Measurements from ENCODE around the gene RASAL2.

Gene RASAL2

DNA sequence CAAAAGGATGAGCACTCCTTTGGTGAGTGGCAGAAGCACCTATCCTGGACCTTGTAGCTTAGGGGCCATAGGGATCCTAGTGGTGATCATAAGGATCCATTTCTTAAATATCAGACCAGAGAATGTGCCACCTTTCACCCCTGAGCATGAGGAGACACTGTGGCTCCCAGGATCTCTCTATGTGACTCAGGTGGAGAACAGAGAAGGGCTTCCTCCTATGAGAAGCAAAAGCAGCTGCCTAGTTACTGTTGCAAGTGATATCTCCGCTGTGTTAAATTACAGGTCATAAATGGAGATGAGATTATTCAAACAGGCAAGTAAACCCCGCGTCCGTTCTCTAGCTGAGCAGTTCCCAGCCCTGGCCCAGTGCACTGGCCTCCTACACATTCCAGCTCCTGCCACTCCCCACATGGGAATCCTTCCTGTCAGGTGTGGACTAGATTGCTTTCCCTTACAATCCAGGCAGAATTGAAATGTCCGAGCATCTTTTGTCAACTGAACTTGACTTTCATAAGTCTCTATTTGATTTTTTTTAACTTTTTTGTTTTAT, 376.6 kb downstream of the RASAL2 start:
- DNase-seq = no peak

DNA sequence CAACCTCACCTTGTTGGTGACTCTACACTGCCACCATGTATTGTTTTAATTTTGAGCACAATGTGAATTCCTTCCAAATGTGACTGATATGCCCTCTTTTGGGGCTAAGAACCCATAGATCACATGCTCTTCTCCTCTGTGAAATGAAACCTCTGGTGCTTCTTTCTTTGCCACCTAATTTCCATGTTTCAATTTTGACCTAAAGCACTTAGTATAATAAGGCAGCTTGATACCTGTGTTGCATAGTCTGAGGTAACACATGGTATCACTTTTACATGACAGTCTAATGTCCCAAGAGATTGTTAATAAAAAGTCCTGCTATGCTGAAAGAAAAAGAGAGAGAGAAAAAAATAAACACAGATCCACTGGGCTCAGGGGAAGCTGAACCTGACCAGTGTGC, 378.6 kb downstream of the RASAL2 start:
- no peak for DNase-seq

DNA sequence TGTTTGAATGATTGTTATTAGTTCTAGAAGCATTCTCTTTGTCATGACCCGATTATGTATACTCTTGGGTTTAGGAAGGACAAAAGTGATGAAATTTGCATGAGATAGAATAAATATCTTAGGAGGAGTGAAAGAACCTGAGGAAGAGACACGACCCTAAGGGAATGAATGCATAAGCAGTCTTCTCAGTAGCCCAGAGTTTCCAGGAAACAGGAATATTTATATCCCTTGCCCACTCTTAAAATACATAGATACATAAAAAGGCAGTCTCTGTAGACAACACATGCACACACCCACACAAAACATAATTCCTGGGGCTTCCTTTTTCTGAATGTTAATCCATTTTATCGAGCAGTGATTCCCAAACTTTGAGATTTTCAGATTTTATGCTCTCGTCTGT, 383.5 kb downstream of the RASAL2 start:
- no peak for DNase-seq

DNA sequence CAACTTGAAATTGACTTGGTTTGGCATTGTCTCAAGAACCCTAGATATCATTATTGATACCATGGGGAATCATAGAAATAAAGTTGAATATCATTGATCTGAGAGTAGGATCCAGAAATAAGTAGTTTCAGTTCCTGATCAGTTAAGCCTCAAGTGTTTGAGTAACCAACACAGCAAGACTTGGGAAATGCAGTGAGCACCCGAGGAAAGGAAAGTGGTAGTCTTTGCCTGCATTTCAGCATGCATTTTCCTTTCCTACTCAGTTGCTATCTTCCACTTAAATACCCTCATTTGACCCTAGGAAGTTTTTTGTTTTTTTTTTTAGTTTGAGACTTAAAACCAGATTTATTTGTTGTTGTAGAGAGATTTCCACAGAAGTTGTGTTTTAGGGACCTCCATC, 383.9 kb downstream of the RASAL2 start:
- no peak for DNase-seq

DNA sequence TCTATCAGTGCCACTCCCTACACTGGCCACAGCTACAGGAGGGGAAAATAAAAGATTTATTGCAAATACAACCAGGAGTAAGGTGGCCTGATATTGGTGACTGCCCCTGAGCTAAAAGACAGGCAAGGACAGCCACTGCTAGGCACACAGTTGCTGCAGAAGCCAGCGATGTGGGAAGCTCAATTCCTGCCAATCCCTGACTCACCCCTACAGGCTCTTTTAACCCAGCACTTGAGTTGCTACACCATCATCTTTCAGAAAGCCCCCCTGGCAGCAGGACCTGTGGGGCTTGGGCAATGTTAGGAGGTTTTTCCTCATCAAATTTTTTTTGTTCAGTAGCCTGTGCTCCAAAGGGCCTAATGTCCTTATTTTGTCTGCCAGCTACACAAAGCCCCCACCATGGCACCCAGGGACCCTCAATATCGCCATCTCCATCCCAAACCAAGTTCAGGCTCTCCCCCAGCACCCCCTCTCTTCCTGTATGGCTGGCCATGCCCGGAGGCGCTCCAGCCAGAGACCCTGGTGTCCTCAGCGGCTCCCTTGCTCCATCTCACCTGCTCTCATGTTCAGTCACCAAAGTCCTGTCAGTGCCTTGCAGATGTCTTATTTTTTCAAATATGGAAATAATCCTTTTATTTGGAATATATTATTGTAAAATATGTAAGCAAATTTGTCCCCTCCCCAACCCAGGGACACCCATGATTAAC, 389.5 kb downstream of the RASAL2 start:
- no peak for DNase-seq

DNA sequence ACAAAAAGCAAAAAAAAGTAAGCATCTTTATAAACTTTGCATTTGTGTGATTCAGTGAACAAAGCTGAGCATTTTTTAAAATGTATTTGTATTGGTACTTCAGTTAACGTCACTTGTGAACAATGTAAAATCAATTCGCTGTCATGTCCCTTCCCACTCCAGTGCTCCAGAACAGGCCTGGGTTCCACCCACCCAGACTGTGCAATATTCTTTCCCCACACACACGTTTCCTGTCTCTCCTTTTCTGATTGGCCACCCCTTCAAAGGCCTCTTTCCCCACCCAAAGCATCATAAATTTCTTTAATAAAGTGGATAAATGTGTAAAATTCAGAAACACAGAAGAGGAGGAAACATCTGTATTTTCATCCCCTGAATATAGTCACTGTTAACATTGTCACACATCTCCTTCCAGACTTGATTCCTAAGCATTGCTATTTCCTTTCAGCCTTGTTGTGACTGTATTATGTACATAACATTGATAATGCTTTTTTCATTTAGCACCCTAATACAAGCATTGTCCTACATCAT, 390.9 kb downstream of the RASAL2 start:
- no peak for DNase-seq

DNA sequence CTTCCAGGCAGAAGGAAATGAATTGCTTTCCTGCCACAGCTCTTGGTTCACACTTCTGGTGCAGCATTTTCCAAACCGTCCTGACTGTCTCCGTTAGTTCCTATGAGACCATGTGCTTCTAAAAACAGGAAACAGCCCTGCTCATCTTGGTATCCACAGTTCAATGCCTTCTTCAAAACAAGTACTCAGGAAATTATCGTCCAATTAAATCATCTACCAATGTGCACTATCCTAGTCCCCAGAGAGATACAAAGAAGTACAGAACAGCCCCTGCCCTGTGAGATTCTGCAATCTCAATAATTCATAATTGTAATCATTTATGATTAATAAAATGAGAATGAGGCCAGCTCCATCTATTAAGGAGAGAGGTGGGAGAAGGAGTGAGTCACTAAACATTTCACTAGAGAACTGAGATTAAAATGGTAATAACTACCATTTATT, 391.7 kb downstream of the RASAL2 start:
- no peak for DNase-seq

DNA sequence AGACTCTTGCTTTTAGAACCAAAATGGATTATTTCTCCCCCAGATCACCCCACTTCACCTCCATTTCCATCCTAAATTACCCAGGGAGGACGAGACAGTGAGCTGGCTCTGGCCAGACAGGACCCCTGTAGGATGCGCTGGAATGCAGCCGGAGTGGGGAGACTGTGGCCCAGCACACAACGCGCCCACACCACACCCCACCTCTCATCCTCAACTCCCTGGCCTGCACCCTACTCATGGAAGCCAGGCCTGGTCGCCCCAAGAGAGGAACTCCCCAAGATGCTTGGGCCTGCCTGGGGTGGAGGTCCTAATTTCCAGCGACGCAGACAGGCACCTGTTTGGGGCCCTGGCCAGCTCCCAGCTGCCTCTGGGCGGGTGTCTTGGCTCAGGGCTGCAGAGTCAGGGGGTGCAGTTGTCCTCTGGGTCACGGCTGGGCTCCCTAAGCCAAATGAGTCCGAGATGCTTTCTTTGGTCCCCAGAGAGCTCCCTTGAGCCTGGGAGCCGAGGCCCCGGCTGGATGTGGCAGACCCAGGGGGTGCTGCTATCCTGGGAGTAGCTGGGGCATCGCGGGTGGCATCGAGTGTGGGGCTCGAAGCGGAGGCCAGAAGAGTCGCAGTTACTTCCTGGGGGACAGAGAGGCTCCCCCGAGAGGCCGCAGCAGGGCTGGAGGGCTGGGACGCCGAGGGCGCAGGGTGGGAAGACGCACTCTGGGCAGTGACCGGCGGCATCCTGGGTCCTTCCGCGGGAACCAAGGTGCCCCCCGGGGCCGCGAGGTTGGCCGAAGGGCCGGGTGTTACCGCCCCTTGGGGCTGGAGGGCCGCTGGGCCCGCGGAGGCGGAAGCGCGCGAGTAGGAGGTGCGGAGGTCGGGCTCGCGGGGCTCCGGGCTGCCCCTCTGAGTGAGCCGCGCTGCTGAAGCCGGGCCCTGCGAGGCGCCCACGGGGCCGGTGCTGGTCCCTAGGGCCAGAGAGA, 392.5 kb downstream of the RASAL2 start:
- DNase-seq = no peak

DNA sequence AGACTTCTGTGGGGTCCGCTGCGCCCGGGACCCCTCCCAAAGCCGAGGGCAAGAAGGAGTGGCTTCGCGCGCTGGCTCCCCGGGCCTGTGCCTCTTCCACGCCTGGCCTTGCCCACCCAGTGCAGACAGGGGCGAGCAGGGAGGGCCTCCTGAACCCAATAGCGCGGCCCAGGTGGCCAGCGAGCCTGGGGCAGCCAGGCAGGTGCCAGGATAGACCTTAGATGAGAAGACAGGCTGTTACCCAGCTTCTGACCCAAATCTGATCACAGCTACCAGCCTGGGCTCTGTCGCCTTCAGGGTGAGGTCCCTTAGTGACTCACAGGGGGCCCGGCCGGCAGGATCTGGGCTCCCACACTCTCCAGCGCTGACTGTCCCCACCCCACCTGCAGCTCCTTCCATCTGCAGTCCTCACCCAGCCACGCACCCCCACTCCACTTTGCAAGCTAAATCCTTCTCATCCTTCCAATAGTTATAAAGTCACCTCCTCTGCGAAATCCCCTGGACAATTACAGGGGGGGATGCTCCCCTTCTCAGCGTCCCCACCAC, 393.2 kb downstream of the RASAL2 start:
- DNase-seq = no peak

DNA sequence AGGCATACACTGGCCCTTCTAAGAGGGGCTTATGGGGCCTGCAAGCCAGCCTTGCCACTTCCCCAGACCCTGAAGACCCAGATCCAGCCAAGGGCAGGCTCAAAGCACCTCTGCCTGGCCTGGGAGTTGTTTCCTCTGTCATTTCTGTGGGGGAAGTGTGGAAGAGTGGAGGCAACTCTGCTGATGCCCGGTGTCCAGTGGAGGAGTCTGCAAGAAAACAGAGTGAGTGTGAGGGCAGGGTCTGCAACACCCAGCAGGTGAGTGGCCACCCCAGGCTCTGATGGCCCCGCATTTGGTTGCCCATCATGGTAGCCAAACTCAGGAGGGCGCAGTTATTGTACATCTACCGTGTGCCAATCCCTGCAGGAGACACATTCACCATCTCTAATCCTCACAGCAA, 394.5 kb downstream of the RASAL2 start:
- no peak for DNase-seq

DNA sequence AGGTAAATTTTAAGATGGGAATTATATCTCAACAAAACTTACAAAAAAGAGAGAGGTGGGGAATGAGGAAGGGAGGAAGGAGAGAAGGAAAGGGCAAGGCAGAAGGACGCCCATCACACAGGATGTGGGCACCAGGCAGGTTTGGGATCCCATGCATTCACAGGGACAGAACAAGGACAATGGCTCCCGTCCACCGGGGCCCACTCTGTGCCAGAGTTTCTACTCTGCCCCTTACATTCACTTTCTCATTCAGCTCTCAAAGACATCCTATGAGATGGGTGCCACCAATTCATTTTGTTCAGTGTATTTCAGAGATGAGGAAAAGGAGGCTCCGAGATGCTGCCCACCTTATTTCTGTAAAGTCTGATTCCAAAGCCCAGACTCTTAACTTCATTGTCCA, 395.5 kb downstream of the RASAL2 start:
- DNase-seq = no peak

DNA sequence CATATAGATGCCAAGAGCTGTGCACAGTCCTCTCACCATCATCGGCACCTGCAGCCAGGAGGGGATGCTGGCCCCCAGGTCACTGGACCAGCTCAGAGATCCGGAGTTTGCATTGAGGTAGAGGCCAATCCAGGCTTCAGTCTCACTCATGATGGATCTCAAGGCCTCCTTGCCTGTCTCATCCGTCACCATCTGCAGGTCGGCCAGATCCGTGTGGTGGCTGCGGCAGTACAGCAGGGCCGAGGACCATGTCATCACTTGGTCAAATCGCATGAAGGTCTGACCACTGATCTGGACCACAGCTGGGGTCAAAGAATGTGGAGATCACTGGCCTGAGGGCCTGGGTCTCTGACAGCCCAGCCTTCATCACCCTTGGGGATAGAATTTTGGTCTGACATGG, 396.2 kb downstream of the RASAL2 start:
- no peak for DNase-seq

DNA sequence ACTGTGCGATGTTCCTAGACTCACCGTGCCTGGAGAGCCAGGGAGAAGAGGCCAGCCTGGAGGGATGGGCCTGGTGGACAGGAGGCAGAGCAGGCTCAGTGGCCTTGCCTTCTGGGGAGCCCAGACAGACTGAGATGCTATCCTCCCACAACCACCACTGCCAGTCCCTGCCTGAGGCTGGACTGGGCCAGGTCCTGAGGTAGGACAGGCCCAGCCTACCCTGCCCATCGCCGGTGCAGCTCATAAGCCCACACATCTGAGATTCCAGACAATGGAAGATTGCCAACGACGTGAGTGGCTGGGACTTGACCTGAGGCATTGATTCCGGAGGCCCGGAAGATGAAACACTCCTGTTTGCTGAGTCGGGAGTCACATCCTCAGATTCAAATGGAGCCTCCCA, 397.1 kb downstream of the RASAL2 start:
- no peak for DNase-seq

DNA sequence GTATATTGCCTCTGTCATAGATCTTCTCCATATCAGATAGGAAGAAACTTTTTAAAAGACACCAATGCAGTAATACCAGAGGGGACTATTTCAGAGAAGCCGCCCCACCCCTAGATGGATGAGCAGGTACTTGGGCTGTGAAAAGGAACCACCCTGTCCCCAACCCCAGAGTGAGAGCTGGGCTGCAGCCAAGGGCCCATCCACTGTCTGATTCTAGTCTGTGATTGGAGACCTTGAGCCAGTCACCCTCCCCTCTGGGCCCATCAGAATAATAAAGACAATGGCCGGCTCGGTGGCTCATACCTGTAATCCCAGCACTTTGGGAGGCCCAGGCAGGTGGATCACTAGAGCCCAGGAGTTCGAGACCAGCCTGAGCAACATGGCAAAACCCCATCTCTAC, 397.8 kb downstream of the RASAL2 start:
- DNase-seq = no peak

DNA sequence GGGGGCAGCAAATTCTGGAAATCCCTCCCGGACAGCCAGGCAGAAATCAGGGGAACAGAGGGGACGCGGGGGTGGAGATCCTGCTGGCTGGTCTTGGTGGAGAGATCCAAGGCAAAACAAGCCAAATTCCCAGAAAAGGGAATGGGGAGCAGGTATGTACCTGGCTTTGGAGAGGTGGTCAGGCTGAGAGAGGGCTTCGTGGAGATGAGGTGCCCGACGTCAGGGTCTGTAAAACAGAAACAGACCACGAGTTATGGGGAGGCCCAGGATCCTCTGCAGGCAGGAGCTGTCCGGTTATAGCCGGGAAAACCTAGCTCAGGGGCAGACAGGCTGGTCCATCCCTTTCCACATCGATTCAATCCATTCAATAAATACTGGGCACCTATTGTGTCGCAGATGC, 398.4 kb downstream of the RASAL2 start:
- no peak for DNase-seq

DNA sequence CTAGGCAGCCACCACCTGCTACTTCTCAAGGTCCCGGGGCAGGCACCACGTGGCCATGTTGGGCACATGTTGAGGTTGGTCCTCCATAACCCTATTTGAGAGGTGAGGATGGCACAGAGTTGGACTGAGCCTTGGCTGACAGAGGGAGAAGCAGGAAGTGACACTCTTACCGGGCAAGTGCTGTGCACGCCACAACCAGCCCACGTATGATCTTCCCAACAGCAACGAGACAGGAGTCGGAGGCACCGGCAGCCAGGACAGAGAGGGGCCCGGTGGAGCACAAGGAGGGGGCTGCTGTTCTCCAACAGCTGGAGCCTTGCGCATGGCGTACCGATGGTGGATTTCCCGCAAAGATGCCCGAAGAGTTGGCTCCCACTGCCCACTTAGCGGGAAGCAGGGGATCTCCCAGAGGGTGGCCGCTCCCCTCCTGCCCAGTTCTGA, 399.4 kb downstream of the RASAL2 start:
- DNase-seq = no peak

DNA sequence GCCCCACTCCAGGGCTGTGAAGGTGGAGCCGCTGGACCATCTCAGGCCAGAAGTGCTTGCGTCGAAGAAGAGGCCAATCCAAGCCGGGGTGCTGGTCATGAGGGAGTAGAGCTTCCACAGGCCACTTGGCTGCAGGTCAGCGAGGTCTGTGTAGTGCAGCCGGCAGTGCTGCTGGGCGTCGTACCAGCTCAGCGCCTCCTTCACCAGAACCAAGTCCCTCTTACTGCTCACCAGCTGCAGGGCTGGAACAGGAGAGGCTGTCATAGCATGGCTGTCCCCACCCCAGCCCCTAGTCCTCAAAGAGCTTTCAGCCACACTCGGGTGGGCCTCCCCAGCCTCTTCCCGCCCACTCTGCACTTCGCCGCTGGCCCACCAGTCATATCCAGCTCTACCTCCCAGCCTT, 400.7 kb downstream of the RASAL2 start:
- DNase-seq = no peak

DNA sequence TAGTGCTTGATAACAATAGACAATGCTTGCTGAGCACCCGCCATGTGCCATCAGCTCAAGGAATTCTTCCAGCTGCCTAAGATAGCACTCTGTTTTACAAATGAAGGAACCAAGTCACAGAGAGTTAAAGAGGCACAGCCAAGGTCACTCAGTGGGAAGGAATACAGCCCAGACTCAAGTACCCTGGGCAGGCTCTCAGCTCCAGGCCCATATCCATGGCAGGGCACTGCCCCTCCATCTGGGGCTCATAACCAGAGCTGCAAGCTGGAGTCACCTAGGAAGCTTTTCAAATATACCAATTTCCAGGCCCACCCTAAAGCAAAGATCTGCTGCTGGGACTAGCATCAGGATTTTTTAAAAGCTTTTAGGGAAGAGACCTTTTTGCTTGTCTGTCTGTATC, 401.3 kb downstream of the RASAL2 start:
- DNase-seq = no peak

DNA sequence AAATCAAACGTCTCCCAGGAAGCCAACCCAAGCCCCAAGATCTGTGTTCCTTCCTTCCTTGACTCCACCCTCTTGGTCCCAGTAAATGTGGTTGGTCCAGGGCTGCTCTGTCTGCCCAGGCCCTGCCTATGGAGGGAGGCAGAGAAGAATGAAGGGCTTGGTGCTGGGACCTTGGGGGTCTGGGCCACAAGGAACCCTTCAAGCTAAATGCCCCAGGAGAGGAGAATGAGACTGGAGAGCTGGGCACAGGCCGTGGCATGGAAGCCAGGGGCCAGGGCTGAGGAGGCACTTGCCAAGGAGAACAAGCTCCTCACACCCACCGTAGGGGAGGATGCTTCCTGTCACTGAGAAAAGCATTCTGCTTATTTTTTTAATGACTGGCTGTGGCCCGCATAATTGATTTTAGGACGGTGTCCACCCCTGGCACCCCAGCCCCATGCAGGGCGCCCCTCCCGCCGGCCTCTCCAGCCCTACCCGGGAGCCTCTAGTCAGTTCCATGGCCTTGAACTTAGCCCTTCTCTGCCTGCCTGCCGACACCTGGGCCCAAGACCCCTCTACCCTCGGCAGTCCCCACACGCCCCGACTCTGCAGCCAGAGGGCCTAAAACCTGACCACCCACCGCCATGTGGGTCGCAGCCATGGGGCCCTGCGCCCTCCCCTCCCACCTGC, 402.0 kb downstream of the RASAL2 start:
- no peak for DNase-seq

DNA sequence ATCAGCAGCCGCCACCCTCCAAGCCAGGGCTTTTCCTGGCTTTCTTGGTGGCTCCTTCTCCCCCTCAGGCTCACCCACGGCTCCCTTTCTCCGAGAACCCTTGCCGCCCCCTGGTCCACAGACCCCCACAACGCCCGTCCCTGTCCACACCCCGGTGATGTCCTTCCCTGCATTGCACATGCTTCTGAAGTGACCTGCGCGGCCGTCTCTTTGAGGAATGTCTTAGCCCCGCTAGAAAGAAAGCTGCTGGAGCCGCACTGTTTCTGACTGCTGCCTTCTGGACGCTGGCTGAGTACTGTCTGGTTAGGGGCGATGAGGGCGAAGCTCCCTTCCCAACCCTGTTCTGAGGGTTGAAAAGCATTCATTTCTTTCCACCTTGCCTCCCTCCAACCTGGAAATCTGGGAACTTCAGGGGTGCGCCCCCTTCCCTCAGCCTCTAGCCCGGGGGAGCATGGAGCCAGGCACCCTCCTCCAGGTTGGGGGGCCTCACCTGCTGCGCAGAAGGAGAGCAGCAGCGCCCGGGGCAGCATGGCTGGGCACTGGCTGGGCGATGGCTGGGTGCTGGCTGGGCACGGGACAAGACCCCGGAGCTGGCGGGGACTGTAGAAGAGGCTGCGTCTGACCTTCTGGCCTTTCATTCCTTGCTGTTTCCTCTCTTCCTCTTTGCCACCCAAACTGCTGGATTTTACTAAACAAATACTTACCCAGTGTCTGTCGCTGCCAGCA, 402.7 kb downstream of the RASAL2 start, which contains the start of gene CLEC20A:
TSS of gene CLEC20A (minus strand) at position 555 of the 726 bp plus-strand sequence. CDS start at position 530, 25 bp downstream.
- DNase-seq = no peak

DNA sequence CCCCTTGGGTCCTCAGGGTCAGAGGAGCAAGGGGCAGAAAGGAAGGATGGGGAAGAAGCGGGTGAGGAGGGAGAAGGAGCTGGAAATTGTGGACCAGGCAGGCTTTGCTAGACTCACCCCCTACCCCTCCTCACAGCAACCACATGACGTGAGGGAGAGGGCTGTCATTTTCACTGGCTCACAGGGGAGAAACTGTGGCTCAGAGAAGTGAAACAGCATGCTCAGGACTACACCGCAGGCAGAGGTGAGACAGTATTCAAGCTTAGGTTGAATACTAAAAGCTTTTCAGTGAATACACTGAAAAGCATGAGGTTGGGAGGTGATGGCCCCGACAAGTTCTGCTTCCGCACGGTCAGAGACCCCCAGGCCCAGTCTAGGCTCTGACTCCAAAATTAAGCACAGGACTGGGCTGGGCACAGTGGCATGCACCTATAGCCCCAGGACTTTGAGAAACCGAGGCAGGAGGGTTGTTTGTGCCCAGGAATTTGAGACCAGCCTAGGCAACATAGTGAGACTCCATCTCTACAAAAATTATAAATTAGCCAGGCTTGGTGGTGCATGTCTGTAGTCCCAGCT, 404.1 kb downstream of the RASAL2 start:
- no peak for DNase-seq

All from hematopoietic multipotent progenitor cell treated with erythropoietin and hydrocortisone succinate and interleukin-3 and kit ligand, for 8 days (in vitro differentiated cells).